Measurements from ENCODE around the gene FOSL2.

FOSL2 gene

DNA sequence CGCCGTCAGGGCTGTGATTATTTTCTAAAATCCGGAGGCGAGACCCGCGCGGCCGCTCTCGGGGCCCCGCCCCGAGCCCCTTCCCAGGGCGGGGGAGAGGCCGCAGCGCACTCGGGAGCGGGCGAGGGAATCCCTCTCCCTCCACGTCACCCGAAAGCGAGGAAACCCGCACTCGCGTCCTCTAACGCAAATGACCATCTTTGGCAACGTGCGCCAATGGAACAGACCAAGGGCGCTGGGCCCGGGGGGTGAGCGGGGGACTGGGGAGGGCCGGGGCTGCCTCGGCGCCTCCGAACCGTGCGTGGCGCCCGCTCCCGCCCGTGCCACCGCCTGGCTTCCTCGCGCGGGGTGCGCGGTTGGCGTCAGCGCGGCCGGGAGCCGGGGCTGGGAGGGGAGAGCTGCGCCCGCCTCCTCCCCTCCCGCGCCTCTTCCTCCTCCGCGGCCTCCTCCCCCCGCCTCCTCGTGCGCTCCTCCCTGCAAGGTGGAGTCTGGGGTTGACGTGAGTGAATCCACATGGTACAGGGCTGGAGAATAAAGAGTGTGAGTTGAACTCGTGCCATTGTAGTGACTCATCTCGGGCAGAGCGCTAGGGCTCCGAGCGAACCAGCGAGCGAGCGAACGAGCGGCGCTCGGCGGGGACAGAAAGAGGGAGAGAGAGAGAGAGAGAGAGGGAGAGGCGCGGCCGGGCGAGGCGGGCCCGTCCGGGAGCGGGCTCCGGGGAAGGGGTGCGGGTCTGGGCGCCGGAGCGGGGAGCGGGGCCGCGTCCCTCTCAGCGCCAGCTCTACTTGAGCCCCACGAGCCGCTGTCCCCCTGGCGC is at the start of gene FOSL2:
FOSL2 (plus strand) TSS at position 562 of the 817 bp plus-strand sequence. CDS start 863 bp downstream, outside the sequence.
- DNase-seq (ENCODE audit: low read depth), result peak; percentile 100
- H3K4me3 ChIP-seq (ENCODE audit: low read depth, low read length), result peak within 1 kb of the TSS; percentile 93
- TF ChIP-seq, protein P1, sequence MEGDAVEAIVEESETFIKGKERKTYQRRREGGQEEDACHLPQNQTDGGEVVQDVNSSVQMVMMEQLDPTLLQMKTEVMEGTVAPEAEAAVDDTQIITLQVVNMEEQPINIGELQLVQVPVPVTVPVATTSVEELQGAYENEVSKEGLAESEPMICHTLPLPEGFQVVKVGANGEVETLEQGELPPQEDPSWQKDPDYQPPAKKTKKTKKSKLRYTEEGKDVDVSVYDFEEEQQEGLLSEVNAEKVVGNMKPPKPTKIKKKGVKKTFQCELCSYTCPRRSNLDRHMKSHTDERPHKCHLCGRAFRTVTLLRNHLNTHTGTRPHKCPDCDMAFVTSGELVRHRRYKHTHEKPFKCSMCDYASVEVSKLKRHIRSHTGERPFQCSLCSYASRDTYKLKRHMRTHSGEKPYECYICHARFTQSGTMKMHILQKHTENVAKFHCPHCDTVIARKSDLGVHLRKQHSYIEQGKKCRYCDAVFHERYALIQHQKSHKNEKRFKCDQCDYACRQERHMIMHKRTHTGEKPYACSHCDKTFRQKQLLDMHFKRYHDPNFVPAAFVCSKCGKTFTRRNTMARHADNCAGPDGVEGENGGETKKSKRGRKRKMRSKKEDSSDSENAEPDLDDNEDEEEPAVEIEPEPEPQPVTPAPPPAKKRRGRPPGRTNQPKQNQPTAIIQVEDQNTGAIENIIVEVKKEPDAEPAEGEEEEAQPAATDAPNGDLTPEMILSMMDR (conservative IDR thresholded peaks at IDR 0.05; ENCODE audit: low read depth, low read length), result no peak

DNA sequence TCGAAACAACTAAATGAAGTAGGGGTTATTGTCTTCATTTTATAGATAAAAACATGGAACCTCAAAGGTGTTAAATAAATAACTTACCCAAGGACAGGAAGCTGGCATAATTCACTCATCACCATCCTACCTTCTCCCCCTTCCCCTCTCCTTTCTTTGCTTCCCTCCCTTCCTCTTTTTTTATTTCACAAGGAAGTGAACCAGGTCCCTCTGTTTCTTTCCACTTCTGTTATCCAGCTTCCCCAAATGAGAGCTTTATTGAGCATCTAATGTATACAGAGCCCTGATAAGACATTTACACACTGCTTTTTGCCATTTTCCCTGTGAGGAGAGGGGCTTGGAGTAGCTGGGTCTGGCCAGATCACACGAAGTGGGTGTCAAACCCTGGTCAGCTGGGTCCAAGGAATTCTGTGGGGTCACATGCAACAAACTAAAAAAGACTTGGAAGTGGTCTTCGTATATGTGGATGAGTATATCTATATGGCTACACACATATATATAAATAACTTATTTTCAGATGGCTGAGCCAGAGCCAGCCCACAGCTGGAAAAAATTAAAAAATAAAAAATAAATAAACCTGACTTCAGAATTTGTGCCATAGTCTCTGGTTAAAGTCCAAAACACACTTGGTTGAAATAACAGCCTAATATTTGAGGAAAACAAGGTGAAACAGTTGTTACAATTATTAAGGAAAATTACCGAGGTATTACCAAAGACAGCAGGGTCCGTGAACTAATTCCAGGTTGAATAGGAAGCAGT is 49.3 kb upstream of the FOSL2 start:
- DNase-seq (ENCODE audit: low read depth), result no peak
- no peak overlapping the region for H3K4me3 ChIP-seq (ENCODE audit: low read depth, low read length)
- TF ChIP-seq, protein P1 (conservative IDR thresholded peaks at IDR 0.05; ENCODE audit: low read depth, low read length), result no peak

DNA sequence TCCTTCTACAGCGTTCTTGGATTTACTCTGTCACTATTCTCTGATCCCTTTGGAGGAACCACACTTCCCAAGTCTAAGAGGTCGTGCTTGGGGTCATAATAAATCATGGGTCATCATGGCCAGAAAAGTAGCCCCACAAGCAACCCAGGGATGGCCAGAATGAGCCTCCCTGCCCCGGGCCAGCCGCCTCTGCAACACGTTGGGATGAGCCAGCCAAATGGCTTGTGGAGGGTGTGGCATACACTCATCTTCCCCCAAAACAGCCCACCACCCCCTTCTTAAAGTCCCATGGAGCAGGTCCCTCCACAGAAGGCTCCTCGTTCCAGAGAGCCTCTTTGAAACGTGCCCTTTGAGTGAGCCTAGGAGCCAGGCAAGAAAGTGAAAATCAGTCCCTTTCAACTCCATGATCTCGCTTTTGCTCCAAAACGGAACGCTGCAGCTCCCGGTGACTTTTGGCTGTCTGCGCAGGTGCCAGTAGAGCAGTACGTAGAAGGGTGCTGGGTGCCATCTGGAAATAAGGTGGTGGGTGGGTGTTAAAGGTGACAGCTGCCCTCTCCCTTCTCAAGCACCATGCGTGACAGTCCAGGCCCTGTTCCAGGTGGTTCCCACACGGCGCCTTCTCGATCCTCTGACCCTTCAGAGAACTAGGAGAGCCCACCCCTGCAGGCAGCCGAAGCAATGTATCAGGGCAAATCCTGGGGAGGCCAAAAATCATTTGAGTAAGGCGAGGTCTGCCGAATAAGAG is 48.5 kb upstream of the FOSL2 start:
- DNase-seq (ENCODE audit: low read depth), result no peak
- no peak overlapping the region for H3K4me3 ChIP-seq (ENCODE audit: low read depth, low read length)
- TF ChIP-seq, protein P1 (conservative IDR thresholded peaks at IDR 0.05; ENCODE audit: low read depth, low read length), result no peak

DNA sequence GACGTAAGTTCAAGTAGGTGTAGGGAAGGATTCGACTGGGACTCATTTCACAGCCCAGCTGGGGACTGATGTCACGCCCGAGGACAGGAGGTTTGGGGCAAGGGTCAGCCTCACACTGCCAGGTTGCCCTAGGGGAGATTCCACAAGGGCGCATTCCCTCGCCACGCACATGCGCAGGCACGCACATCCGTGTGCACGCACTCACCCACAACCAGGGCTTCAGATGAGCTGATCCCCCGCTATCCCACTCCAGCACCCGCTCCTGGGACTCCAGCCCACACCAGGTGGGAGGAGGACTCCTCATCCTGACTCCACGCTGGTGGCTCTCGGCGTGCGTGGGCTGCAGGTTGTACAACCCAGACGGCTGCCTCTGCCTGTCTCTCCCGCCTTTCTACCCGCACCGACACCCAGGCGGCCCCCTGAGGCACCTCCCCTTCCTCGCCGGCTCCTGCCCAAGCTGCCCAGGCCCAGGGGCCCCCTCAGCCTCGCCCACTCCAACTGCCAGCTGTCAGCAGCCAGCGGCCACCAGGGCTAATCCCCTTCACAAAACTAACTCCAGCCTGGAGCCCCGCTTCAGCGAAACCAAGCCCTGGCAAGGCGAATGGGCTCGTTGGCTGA is 47.8 kb upstream of the FOSL2 start:
- H3K4me3 ChIP-seq (ENCODE audit: low read depth, low read length), result no peak overlapping the region
- TF ChIP-seq, protein P1 (conservative IDR thresholded peaks at IDR 0.05; ENCODE audit: low read depth, low read length), result no peak

DNA sequence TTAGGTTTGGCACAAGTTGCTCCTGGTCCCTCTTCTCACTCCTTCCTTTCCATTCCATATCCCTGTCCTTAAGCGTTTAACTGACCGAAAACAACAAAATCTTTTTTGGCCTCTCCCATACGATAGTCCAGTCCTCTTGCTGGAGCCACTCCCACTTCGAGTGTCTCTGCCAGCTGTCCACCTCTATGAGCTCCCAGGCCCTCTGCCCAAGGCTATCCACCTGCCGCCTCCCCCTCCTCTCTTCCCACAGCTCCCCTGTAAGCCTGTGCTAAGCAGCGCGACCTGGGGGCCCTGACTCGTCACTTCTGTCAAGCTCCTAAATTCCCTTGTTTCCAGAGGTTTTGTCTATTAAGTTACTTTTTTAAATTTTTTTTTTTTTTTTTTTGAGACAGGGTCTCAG is 47.0 kb upstream of the FOSL2 start:
- no peak for DNase-seq (ENCODE audit: low read depth)
- TF ChIP-seq, protein P1 (conservative IDR thresholded peaks at IDR 0.05; ENCODE audit: low read depth, low read length), result no peak
- H3K4me3 ChIP-seq (ENCODE audit: low read depth, low read length), result no peak overlapping the region

More for the DNA sequence above, 47.8 kb upstream of the FOSL2 start:
- no peak for DNase-seq (ENCODE audit: low read depth)

DNA sequence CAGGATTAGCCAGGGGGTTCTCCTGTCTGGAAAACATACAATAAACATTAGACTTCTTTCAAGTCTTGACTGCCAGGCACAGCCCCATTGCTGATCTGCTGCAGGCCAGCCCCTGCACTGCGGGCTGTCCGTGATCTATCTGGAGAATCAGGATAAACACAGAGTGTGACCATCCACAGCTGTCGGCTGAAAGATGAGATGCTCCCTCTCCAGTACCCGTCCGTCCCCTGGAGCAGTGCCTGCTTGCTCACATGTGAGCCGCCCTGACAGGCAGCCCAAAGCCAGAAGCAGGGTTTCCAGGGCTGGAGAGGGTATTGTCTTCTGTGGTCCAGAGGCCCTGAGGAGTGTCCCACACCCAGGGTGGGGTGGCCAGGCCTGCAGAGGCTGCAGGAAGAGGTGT is 46.1 kb upstream of the FOSL2 start:
- TF ChIP-seq, protein P1 (conservative IDR thresholded peaks at IDR 0.05; ENCODE audit: low read depth, low read length), result no peak
- peak; percentile 61 for DNase-seq (ENCODE audit: low read depth)

More for the DNA sequence above, 46.1 kb upstream of the FOSL2 start:
- no peak overlapping the region for H3K4me3 ChIP-seq (ENCODE audit: low read depth, low read length)

All from choroid plexus epithelial cell (primary cell).